BE2C (cell line): Measurements from ENCODE around the gene CHP2.
"Not testable (repeated sequence)": the region's sequence is repeated elsewhere in the genome, so short reads cannot be mapped to it uniquely, and the experiment has no call there.

Source experiments
- DNase-seq: peaks from one replicate; pipeline ENCODE4 v3.0.0-alpha.2; 2020
- H3K27me3 ChIP-seq: fragments of 250-450 bp; sonication (Bioruptor Pico); 2 replicates; pipeline ENCODE4 v1.5.1; 2020; ENCODE audit warnings: mild to moderate bottlenecking
- H3K36me3 ChIP-seq: fragments of 250-450 bp; sonication (Bioruptor Pico); 2 replicates; pipeline ENCODE4 v1.5.1; 2020; ENCODE audit warnings: mild to moderate bottlenecking
- H3K4me1 ChIP-seq: fragments of 250-450 bp; sonication (Bioruptor Pico); 2 replicates; pipeline ENCODE4 v1.5.1; 2020
- H3K4me3 ChIP-seq: 2 replicates; pipeline ENCODE4 v1.5.1; 2011; ENCODE audit warnings: low read depth, low read length
- H3K9me3 ChIP-seq: fragments of 250-450 bp; sonication (Bioruptor Pico); 2 replicates; pipeline ENCODE4 v1.5.1; 2020
- TF ChIP-seq, protein P1 (sequence below): IDR thresholded peaks from 2 replicates; pipeline ENCODE4 v1.5.1; 2012; ENCODE audit warnings: mild to moderate bottlenecking, low read depth, low read length

Gene CHP2

DNA sequence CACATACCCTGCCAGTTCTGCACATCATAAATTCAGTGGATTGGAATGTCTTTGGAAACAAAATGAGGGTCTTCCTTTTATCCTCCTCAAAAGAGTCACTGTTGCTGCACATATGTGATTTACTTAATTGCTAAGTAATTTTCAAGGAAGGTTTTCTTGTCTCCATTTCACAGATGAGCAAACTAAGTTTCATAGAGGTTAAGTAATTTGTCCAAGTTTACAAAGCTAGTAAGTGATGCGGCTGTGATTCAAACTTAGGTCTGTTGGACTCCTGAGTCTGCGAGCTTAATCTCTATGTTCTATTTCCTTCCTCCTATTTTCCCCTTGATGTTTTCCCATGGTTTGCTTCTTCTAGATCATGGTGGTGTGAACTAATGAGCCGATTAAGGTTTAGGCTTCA is 28.1 kb upstream of the CHP2 start:
- no peaks in the 10 kb centered on the region for H3K9me3 ChIP-seq
- DNase-seq = no peak
- no peak overlapping the region for H3K4me3 ChIP-seq
- H3K4me1 ChIP-seq = no peaks in the 10 kb centered on the region
- no peaks in the 10 kb centered on the region for H3K36me3 ChIP-seq
- TF ChIP-seq, protein P1, sequence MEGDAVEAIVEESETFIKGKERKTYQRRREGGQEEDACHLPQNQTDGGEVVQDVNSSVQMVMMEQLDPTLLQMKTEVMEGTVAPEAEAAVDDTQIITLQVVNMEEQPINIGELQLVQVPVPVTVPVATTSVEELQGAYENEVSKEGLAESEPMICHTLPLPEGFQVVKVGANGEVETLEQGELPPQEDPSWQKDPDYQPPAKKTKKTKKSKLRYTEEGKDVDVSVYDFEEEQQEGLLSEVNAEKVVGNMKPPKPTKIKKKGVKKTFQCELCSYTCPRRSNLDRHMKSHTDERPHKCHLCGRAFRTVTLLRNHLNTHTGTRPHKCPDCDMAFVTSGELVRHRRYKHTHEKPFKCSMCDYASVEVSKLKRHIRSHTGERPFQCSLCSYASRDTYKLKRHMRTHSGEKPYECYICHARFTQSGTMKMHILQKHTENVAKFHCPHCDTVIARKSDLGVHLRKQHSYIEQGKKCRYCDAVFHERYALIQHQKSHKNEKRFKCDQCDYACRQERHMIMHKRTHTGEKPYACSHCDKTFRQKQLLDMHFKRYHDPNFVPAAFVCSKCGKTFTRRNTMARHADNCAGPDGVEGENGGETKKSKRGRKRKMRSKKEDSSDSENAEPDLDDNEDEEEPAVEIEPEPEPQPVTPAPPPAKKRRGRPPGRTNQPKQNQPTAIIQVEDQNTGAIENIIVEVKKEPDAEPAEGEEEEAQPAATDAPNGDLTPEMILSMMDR = no peak
- no peaks in the 10 kb centered on the region for H3K27me3 ChIP-seq

DNA sequence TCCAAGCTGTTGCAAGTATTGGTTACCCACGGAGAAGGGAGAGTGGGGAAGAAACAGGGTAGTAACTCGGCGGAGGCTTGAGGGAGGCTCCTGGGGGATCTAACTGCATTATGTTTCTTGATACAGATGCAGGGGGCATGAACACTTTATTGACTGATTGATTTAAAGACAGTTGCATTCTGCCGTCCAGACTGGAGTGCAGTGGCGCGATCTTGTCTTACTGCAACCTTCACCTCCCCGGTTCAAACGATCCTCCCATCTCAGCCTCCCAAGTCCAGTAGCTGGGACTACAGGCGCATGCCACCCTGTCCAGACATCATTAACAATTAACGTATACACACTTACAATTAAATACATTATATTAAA is 26.7 kb upstream of the CHP2 start:
- Histone ChIP-seq H3K4me3 (no peak overlapping the region), H3K36me3 (no peaks in the 10 kb centered on the region), H3K9me3 (no peaks in the 10 kb centered on the region), H3K27me3 (no peaks in the 10 kb centered on the region), H3K4me1 (no peaks in the 10 kb centered on the region)
- DNase-seq = no peak
- TF ChIP-seq, protein P1 = no peak

DNA sequence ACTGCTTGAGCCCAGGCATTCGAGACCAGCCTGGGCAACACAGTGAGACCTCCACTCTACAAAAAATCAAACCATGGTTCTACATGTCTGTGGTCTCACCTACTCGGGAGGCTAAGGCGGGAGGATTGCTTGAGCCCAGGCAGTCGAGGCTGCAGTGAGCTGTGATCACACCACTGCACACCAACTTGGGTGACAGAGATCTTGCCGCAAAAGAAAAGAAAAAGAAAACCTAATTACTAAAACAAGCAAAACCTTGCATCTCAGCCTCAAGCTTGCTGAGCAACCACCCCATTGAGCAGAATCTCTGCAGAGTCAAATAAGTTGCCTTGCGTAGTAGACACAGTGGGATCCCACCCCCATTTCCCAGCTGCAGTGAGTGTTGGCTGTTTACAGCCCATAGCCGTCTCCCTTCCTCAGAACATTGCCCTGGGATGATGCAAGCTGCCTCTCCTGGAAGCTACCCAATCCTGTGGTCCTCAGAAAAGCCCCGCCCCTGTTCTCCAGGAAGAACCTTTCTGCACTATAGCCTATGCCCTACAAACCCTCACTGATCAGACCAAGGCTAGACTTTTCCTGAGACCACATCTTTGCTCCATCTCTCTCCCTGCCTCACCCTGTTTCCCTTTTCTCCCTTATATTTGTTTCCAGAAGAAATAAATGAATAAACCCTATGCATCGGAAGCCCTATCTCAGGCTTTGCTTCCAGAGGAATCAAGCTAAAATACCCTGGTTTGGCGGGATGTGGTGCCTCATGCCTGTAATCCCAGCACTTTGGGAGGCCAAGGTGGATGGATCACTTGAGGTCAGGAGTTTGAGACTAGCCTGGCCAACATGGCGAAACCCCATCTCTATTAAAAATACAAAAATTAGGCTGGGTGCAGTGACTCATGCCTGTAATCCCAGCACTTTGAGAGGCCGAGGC is 25.1 kb upstream of the CHP2 start:
- TF ChIP-seq, protein P1 = no peak
- Histone ChIP-seq H3K27me3 (no peaks in the 10 kb centered on the region), H3K4me3 (no peak overlapping the region), H3K4me1 (no peaks in the 10 kb centered on the region), H3K36me3 (no peaks in the 10 kb centered on the region), H3K9me3 (no peaks in the 10 kb centered on the region)
- DNase-seq = peak; percentile 32

DNA sequence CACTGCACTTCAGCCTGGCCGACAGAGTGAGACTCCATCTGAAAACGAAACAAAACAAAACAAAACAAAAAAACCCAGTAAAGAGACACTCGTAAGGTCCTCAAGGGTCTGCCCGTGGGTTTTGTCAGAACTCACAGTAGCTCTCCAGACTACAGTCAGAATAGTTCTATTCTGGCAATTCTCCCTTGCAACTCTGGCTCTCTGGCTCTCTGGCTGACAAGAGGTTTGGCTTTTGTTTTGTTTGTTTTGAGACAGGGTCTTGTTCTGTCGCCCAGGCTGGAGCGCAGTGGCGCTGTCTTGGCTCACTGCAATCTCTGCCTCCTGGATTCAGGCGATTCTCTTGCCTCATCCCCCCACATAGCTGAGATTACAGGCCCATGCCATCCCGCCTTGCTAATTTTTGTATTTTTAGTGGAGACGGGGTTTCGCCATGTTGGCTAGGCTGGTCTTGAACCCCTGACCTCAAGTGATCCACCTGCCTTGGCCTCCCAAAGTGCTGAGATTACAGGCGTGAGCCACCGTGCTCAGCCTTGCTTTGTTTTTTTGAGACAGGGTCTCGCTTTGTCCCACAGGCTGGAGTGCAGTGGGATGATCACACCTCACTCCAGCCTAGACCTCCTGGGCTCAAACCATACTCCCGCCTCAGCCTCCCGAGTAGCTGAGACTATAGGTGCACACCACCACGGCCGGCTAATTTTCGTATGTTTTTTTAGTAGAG is 20.5 kb upstream of the CHP2 start:
- no peaks in the 10 kb centered on the region for H3K36me3 ChIP-seq
- TF ChIP-seq, protein P1 = no peak
- peaks cover 13% of the 10 kb centered on the region for H3K27me3 ChIP-seq
- no peaks in the 10 kb centered on the region for H3K4me1 ChIP-seq
- no peak for DNase-seq
- no peaks in the 10 kb centered on the region for H3K9me3 ChIP-seq
- no peak overlapping the region for H3K4me3 ChIP-seq

DNA sequence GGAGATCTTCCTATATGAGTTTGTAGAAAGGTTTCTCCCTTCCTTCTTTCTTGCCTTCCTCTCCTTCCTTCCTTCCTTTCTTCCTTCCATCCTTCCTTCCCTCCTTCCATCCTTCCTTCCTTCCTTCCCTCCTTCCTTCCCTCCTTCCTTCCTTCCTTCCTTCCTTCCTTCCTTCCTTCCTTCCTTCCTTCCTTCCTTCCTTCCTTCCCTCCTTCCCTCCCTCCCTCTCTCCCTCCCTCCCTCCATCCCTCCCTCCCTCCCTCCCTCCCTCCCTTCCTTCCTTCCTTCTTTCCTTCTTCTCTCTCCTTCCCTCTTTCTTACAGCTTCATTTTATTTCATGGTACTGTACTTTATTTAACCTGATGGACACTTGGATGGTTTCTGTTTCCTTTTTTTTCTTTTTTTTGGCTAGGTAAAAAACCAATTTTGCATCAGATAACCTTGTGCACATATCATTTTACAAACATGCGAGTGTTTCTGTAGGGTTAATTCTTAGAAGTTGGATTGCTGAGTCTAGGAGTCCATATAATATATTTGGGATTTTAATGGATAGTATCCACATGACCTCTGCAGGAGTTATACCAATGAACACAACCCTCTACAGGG is 17.3 kb upstream of the CHP2 start:
- H3K9me3 ChIP-seq, H3K4me1 ChIP-seq, DNase-seq, H3K36me3 ChIP-seq, H3K4me3 ChIP-seq: not testable (repeated sequence)
- peaks cover 13% of the 10 kb centered on the region for H3K27me3 ChIP-seq

DNA sequence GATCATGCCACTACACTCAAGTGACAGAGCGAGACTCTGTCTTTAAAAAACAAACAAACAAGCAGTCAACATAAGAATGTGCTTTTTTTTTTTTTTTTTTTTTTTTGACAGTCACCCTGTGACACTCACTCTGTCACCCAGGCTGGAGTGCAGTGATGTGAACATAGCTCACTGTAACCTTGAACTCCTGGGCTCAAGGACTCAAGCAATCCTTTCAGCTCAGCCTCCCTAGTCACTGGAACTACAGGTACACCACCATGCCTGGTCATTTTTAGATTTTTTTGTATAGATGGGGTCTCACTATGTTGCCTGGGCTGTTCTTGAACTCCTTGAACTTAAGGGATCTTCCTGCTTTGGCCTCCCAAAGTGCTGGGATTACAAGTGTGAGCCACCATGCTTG is 15.3 kb upstream of the CHP2 start:
- TF ChIP-seq, protein P1 = no peak
- no peak for DNase-seq
- Histone ChIP-seq H3K36me3 (no peaks in the 10 kb centered on the region), H3K9me3 (no peaks in the 10 kb centered on the region), H3K27me3 (peaks cover 17% of the 10 kb centered on the region), H3K4me1 (no peaks in the 10 kb centered on the region), H3K4me3 (no peak overlapping the region)
